ENCODE results near the gene STIP1. TPM values are rescaled to one million over a fixed set of nuclear protein-coding genes. Genes with fewer than 3 reads are reported as not detected.

The STIP1 gene
- total RNA-seq, 1 donor from 2014 or later, result 200 TPM

- H3K27ac Mint-ChIP-seq (ENCODE audit: unreplicated experiment), result peak overlapping the region; percentile 87
- peak overlapping the region; percentile 55 for H2AFZ ChIP-seq (ENCODE audit: low read depth, low read length)
- peaks cover 7% of the 10 kb centered on the region for H3K36me3 Mint-ChIP-seq (ENCODE audit: low read depth, unreplicated experiment)
- no peak overlapping the region for H3K27ac ChIP-seq (ENCODE audit: low read depth, low read length)
- no peaks in the 10 kb centered on the region for H3K9me3 Mint-ChIP-seq (ENCODE audit: unreplicated experiment)
- H3K27me3 ChIP-seq (ENCODE audit: insufficient read depth, low read length), result no peaks in the 10 kb centered on the region
- H4K20me1 ChIP-seq (ENCODE audit: insufficient read depth, low read length), result peaks cover 29% of the 10 kb centered on the region
- TF ChIP-seq EZH2 (IDR thresholded peaks at IDR 0.05; ENCODE audit: insufficient read depth, low read length) (no peak), CTCF (IDR thresholded peaks at IDR 0.05; ENCODE audit: insufficient read depth, low read depth, low read length) (peak; percentile 34)
- DNase-seq (ENCODE audit: low read depth) (no peak), FAIRE-seq (no peak)
- no peaks in the 10 kb centered on the region for H3K9me3 ChIP-seq (ENCODE audit: insufficient read depth, low read depth, low read length)
- H3K9ac ChIP-seq (ENCODE audit: low read length), result peak overlapping the region; percentile 88
- H3K4me1 ChIP-seq (ENCODE audit: insufficient read depth, low read length), result peaks cover 22% of the 10 kb centered on the region
- no peaks in the 10 kb centered on the region for H3K27me3 Mint-ChIP-seq (ENCODE audit: low read depth, unreplicated experiment)
- H3K4me2 ChIP-seq (ENCODE audit: low read length), result peak overlapping the region; percentile 99
- peak overlapping the region; percentile 91 for H3K4me3 Mint-ChIP-seq (ENCODE audit: unreplicated experiment)
- peaks cover 29% of the 10 kb centered on the region for H3K79me2 ChIP-seq (ENCODE audit: insufficient read depth, low read length)
- H3K4me1 Mint-ChIP-seq (ENCODE audit: low read depth, unreplicated experiment), result peaks cover 9% of the 10 kb centered on the region
- H3K36me3 ChIP-seq (ENCODE audit: insufficient read depth, low read length), result peaks cover 6% of the 10 kb centered on the region
- H3K4me3 ChIP-seq (ENCODE audit: insufficient read depth, low read depth, low read length), result peak overlapping the region; percentile 80
Measured at GRCh38 chr11:64252003-64252872, 66.3 kb downstream of the STIP1 start.

GRCh38 chr11:64253043-64253442, 67.1 kb downstream of the STIP1 start:
- H3K9me3 Mint-ChIP-seq (ENCODE audit: unreplicated experiment), result no peaks in the 10 kb centered on the region
- Histone ChIP-seq H3K27me3 (ENCODE audit: insufficient read depth, low read length) (no peaks in the 10 kb centered on the region), H3K27ac (ENCODE audit: low read depth, low read length) (no peak overlapping the region), H3K4me2 (ENCODE audit: low read length) (peak overlapping the region; percentile 99), H3K36me3 (ENCODE audit: insufficient read depth, low read length) (peaks cover 8% of the 10 kb centered on the region), H3K79me2 (ENCODE audit: insufficient read depth, low read length) (peaks cover 29% of the 10 kb centered on the region), H2AFZ (ENCODE audit: low read depth, low read length) (no peak overlapping the region), H3K9ac (ENCODE audit: low read length) (no peak overlapping the region), H4K20me1 (ENCODE audit: insufficient read depth, low read length) (peaks cover 29% of the 10 kb centered on the region), H3K9me3 (ENCODE audit: insufficient read depth, low read depth, low read length) (no peaks in the 10 kb centered on the region), H3K4me1 (ENCODE audit: insufficient read depth, low read length) (peaks cover 18% of the 10 kb centered on the region), H3K4me3 (ENCODE audit: insufficient read depth, low read depth, low read length) (no peak overlapping the region)
- peaks cover 11% of the 10 kb centered on the region for H3K36me3 Mint-ChIP-seq (ENCODE audit: low read depth, unreplicated experiment)
- FAIRE-seq (no peak), DNase-seq (ENCODE audit: low read depth) (no peak)
- no peaks in the 10 kb centered on the region for H3K27me3 Mint-ChIP-seq (ENCODE audit: low read depth, unreplicated experiment)
- peaks cover 8% of the 10 kb centered on the region for H3K4me1 Mint-ChIP-seq (ENCODE audit: low read depth, unreplicated experiment)
- H3K27ac Mint-ChIP-seq (ENCODE audit: unreplicated experiment), result no peak overlapping the region
- TF ChIP-seq CTCF (IDR thresholded peaks at IDR 0.05; ENCODE audit: insufficient read depth, low read depth, low read length), result no peak
- TF ChIP-seq EZH2 (IDR thresholded peaks at IDR 0.05; ENCODE audit: insufficient read depth, low read length), result no peak
- peak overlapping the region; percentile 80 for H3K4me3 Mint-ChIP-seq (ENCODE audit: unreplicated experiment)

GRCh38 chr11:64253481-64253880, 67.5 kb downstream of the STIP1 start:
- no peak overlapping the region for H3K4me3 ChIP-seq (ENCODE audit: insufficient read depth, low read depth, low read length)
- peaks cover 11% of the 10 kb centered on the region for H3K36me3 Mint-ChIP-seq (ENCODE audit: low read depth, unreplicated experiment)
- H3K36me3 ChIP-seq (ENCODE audit: insufficient read depth, low read length), result peaks cover 8% of the 10 kb centered on the region
- H3K27ac Mint-ChIP-seq (ENCODE audit: unreplicated experiment), result no peak overlapping the region
- no peak overlapping the region for H3K27ac ChIP-seq (ENCODE audit: low read depth, low read length)
- H3K4me3 Mint-ChIP-seq (ENCODE audit: unreplicated experiment), result peak overlapping the region; percentile 80
- H3K9me3 ChIP-seq (ENCODE audit: insufficient read depth, low read depth, low read length), result no peaks in the 10 kb centered on the region
- H3K4me2 ChIP-seq (ENCODE audit: low read length), result peak overlapping the region; percentile 99
- H3K27me3 Mint-ChIP-seq (ENCODE audit: low read depth, unreplicated experiment), result no peaks in the 10 kb centered on the region
- no peak for TF ChIP-seq CTCF (IDR thresholded peaks at IDR 0.05; ENCODE audit: insufficient read depth, low read depth, low read length)
- TF ChIP-seq EZH2 (IDR thresholded peaks at IDR 0.05; ENCODE audit: insufficient read depth, low read length), result no peak
- FAIRE-seq (no peak), DNase-seq (ENCODE audit: low read depth) (no peak)
- H4K20me1 ChIP-seq (ENCODE audit: insufficient read depth, low read length), result peaks cover 29% of the 10 kb centered on the region
- peaks cover 29% of the 10 kb centered on the region for H3K79me2 ChIP-seq (ENCODE audit: insufficient read depth, low read length)
- H3K27me3 ChIP-seq (ENCODE audit: insufficient read depth, low read length), result no peaks in the 10 kb centered on the region
- H3K9ac ChIP-seq (ENCODE audit: low read length), result no peak overlapping the region
- no peaks in the 10 kb centered on the region for H3K9me3 Mint-ChIP-seq (ENCODE audit: unreplicated experiment)
- H3K4me1 ChIP-seq (ENCODE audit: insufficient read depth, low read length), result peaks cover 18% of the 10 kb centered on the region
- no peak overlapping the region for H2AFZ ChIP-seq (ENCODE audit: low read depth, low read length)
- peaks cover 8% of the 10 kb centered on the region for H3K4me1 Mint-ChIP-seq (ENCODE audit: low read depth, unreplicated experiment)

All from astrocyte (in vitro differentiated cells and primary cell).